ENCODE results near the gene FAXC.

FAXC gene

DNA sequence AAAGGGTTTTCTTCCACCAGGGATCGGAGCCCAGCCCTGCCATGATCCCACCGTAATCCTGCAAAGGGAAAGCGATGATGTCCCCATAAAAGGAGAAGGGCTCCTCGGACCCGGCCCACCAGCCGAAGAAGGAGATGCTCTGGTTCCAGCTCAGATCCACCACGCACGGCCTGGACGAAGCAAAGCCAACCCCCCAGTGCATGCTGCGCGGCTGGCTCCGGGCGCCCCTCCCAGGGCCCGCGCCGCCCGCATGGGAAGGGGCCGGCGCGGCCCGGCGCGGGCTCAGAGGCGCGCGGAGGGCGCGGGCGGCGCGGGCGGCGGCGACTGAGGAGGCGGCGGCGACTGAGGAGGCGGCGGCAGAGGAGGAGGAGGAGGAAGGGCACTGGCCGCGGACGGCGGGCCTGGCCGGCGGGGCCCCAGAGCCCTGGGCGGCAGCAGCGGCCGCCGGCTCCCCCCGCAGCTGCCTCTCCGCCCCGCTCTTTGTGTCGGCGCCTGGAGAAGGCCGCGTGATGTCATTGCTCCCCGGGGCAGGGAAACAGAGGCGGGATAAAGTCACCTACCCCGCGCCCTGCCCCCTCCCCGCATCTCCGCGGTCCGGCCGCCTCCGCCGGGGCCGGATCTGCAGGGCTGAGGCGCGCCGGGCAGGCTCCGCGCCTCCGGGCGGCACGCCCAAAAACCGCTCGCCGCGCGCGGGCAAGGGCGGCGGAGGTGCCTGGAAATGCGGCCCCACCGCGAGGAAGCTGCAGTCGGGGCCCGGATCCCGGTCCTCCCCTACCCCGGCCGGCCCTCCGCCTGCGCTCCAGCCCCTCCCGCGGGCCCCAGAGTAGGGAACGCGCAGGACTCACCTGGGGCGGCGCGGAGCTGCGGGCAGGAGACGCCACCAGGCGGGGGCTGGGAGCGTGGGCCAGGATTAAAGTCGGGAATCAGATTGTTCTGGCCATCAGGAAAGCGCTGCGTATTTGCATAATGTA is at the start of gene FAXC:
Gene FAXC (minus strand): TSS at position 504 of the 971 bp plus-strand sequence. CDS start 302 bp downstream, at position 202.
- DNase-seq, result no peak

DNA sequence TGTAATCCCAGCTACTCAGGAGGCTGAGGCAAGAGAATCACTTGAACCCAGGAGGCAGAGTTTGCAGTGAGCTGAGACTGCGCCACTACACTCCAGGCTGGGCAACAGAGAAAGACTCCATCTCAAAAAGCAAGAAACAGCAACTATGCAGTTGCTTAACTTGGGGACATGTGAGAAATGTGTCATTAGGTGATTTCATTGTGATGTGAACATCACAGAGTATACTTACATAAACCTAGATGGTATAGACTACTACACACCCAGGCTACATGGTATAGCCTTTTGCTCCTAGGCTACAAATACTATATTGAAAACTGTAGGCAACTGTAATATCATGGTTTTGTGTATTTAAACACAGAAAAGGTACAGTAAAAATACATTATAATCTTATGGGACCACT is 47.8 kb upstream of the FAXC start:
- no peak for DNase-seq

DNA sequence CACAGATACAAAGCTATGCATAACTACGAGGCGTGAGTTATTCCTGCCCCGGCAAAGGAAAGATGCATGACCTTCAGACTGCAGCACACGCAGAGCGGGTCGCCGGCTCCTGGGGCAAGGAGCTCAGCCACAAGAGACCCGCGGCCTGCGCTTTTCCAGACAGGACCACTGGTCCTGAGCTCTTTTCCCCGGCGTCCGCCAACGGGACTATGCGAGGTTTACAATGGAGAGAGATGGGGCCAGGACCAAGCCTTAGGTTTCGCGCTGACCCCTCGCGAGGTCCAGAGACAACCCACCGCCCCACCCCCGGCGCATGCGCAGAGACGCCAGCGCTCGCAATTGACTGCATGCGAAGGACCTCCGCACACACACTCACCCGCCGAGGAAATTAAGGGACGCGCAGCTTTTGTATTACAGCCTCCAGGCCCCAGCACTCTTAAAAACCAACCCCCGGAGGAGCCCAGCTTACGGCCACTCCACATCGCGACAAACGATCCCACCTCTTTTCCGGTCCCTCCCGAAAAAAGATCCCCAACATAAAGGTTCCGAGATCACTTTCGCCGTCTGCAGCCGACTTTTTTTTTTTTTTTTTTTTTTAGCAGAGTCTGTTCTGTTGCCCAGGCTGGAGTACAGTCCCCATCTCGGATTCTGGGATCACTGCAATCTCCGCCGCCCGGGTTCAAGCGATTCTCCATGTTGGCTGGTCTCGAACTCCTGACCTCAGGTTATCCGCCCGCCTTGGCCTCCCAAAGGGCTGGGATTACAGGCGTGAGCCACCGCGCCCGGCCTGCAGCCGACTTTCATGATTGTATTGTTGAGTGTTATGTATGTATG is 44.4 kb upstream of the FAXC start, which contains the start of gene COQ3:
Gene COQ3 (minus strand): TSS at position 498 of the 834 bp plus-strand sequence. CDS start 16 bp downstream, at position 482.
- DNase-seq, result peak; percentile 54 to 59

- no peak for DNase-seq
These were observed 43.9 kb upstream of the FAXC start for GRCh38 chr6:99393366-99393697.

DNA sequence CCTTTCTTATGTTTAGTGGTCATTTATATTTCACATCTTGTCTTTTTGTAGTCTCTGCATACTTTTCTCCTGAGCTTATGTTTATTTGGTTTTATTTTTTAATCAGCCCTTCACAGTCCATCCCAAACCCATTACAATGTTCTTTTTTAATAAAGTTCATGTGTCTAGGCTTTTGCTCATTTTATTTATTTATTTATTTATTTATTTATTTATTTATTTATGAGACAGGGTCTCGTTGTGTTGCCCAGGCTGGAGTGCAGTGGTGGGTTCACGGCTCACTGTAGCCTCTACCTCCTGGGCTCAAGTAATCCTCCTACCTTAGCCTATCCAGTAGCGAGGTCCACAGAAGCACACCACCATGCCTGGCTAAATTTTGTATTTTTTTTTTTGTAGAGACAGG is 41.4 kb upstream of the FAXC start:
- DNase-seq, result no peak

DNA sequence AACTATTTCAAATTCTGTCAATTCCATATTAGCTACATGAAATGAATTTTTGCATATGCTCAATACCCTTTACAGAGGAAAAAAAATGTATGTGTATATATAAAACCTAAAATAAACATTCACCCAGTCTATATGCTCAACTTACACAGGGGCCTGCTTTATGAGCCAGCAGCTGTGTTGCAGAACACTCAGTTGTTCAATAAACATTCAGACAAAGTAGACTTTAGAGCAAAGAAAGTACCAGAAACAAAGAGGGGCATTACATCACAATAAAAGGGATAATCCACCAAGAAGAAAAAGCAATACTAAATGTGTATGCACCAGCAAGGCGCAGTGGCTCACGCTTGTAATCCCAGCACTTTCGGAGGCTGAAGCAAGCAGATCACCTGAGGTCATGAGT is 35.0 kb upstream of the FAXC start:
- DNase-seq, result no peak

- no peak for DNase-seq
These were observed 29.2 kb upstream of the FAXC start for GRCh38 chr6:99378636-99379035.

DNA sequence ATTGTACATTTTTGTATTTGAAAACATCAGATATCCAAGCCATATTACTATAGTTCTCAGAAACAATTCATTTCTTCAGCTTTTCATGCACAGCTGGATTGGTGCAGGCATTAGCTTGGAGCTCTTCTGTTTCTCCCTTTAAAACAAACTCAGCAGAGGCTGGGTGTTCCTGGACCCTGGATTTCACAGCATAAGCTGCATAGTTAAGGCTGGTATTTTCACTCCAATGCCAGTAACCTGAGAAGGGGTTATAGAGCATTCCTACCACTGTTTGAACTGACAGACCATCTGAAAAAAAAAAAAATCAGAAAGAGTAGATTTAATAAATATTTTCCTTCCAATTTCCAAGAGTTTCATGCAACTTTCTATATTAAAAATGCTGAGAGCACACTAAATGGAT is 20.1 kb upstream of the FAXC start:
- no peak for DNase-seq

GRCh38 chr6:99366852-99367251 is 17.4 kb upstream of the FAXC start:
- DNase-seq, result no peak

DNA sequence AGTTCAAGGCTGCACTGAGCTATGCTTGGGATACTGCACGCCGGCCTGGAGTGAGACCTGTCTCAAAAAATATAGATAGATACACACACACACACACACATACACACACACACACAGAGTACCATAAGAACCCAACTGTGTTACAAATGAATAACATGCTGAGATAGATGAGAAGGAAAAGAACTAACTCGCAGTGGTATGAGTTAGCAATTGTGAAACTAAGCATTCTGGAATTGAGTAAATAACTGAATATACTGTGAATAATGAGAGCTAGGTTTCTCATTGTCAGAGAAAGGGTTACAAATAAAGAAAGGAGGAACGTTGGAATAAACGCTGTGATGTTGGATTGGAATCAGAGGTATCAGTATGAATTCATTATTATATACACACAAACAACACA is 14.6 kb upstream of the FAXC start:
- no peak for DNase-seq

DNA sequence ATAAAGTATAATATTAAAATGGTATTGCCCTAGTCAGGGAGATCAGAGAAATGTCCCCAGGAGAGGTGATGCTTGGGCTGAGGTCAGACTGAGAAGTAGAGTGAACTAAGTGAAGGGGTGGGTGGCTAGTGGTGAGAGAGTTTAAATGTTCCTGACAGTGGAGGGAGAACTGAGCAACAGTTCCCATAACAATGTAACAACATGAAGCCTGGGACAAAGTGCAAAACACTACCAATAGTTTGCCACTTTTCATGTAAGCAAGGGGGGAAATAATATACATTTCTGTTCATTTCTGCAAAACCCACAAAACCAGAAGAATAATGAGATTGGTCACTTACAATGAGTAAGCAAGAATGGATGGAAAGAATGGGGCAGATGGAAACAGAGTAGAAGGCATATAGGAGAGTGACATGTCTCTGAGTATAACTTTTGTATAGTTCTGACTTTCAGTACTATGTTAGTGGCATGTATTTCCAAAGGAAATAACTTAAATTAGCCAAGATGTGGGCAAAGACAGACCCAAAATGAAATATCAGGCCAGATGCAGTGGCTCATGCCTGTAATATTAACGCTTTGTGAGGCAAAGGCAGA is 13.3 kb upstream of the FAXC start:
- no peak for DNase-seq

GRCh38 chr6:99359800-99360199 is 10.3 kb upstream of the FAXC start:
- DNase-seq, result no peak

- DNase-seq, result no peak
These were observed 7.2 kb upstream of the FAXC start for GRCh38 chr6:99356641-99357040.

- DNase-seq, result no peak
These were observed 5.5 kb upstream of the FAXC start for GRCh38 chr6:99354983-99355382.

- no peak for DNase-seq
These were observed 3.7 kb upstream of the FAXC start for GRCh38 chr6:99353126-99353525.

DNA sequence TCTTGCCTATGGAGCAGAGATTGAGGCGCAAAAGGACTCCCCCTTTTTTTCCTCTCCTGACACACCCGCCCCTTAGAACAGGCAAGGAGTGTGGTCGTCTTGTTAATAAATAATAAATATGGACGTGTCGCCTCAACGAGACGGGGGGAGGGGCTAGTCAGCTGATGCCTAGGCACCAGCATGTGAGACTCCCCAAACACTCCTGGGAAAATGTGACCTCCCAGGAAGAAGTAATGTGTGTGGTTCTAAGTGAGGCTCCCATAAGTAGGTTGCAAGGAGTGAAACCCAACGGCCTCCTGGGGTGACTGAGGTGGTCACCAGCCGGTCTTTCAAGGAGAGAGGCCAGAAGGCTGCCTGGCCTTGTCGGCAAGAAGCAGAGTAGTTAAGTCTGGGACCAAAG is 1.1 kb upstream of the FAXC start:
- DNase-seq, result no peak

DNA sequence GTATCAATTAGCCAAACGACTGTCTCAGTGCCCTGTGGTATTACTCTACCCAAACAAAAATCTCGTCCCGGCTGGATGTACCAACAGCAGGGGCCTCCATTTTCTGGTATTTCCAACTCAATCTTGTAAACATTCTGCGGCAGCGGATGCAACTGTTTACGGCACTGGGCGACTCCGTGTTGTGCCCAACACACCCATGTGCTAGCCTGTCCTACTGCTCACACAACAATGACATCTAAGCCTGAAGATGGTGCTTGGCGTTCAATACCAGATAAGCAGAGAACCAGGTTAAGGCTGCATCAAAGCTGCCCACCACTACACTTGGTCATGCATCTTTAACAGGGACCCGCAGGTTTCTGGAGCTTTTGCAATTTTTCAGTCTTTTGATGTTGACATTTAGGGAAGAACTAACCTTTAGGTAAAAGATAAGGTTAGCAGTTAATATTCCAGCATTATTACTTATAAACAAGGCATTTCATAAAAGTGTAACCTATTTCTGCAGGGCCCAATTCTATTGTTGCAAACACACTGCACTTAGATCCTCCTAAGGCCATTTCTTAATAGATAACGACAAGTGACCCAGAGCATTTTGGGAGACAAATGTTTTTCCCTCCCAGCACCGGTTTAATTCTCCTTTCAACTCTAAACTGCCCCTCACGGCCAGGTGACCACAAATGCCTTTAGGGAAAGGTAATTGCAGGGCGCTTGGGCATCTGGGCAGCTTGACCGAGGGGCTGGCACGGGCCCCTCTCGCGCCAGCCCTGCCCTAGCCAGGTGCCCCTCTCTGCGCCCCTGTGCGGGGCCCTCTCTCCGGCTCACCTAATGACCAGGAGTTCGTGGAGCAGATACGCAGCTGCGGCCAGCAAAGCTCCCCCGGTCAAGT is 945 bp downstream of the FAXC start:
- no peak for DNase-seq

DNA sequence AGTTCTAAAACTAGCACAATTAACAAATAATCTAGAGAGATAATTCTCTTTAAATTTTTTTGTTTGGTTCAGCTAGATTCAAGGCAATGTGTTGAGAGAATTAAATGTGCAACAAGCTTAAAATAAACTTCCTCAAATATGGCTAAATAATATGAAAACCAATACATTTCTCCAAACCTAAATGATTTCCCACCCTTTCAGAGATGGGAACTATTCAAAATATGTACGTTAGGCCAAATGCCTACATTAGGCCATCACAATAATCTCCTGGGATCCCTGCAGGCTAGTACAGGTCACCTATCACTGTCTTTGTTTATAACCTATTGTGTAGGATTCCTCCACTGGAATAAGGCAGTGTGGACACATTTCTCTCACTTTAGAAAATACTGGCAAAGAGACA is 1.7 kb downstream of the FAXC start:
- no peak for DNase-seq

DNA sequence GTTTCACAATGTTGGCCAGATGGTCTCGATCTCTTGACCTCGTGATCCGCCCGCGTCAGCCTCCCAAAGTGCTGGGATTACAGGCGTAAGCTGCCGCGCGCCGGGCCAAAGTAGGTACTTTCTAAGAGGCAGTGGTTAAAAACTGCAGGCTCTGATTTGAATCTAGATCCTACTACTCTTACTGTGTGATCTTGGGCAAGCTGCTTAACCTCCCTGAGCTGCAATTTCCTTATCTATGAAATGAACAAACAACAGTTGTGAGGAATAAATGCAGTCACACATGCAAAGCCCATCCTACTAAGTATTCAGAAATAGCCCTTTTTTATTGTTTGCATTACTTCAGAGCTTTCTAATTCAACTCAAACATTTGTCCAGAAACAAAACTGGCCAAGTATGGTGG is 2.9 kb downstream of the FAXC start:
- no peak for DNase-seq

- no peak for DNase-seq
These were observed 4.3 kb downstream of the FAXC start for GRCh38 chr6:99345164-99345563.

GRCh38 chr6:99344289-99344688 is 5.2 kb downstream of the FAXC start:
- no peak for DNase-seq

DNA sequence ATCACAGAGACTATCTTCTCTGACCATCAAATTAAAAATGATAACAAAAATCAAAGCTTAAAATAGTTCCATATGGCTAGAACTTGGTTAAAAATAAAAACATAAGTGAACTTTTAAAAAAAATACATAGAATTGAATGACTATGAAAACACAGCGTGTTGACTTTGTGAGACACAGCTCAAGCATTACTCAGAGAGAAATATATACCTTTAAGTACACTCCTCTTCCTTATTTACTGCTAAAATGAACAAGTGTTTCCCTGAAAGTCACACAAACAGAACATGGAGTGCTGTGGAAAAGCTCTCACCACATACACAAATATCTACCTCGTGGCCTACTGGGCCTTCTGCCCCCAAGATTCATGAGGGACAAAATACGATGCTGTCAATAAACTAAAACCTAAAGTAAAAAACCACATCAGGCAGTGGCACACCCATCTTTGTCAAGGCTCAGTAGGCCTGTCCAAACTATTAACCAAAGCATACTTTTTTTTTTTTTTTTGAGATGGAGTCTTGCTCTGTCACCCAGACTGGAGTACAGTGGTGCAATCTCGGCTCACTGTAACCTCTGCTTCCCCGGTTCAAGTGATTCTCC is 7.5 kb downstream of the FAXC start:
- no peak for DNase-seq
